NB4 (cell line): ENCODE results near the gene CLPSL2.
"Not testable (repeated sequence)": the region's sequence is repeated elsewhere in the genome, so short reads cannot be mapped to it uniquely, and the experiment has no call there.

Experiments used
- DNase-seq: peaks from one replicate; pipeline ENCODE4 v3.0.0; 2010; ENCODE audit warnings: low read depth
- H3K4me3 ChIP-seq: one replicate; pipeline ENCODE4 v1.5.1; 2011; ENCODE audit warnings: mild to moderate bottlenecking, low read depth, low read length, moderate library complexity
- CTCF ChIP-seq: IDR thresholded peaks from one replicate; pipeline ENCODE4 v1.5.1; 2012; ENCODE audit warnings: low read depth, low read length
- MYC ChIP-seq: IDR thresholded peaks from 2 replicates; pipeline ENCODE4 v1.6.1; 2011; ENCODE audit warnings: low read depth, low read length
- POLR2A ChIP-seq: IDR thresholded peaks from 2 replicates; pipeline ENCODE4 v1.6.1; 2011; ENCODE audit warnings: mild to moderate bottlenecking; ENCODE audit not compliant: insufficient read length; ENCODE audit errors: extremely low read depth
- TF ChIP-seq, protein P1 (sequence below): IDR thresholded peaks from 2 replicates; pipeline ENCODE4 v1.6.1; 2011; ENCODE audit warnings: low read depth, low read length

The CLPSL2 gene

GRCh38 chr6:35730745-35731413 is 45.5 kb upstream of the CLPSL2 start:
- peak overlapping the region; percentile 63 for H3K4me3 ChIP-seq
- TF ChIP-seq, protein P1, sequence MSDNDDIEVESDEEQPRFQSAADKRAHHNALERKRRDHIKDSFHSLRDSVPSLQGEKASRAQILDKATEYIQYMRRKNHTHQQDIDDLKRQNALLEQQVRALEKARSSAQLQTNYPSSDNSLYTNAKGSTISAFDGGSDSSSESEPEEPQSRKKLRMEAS: no peak
- peak; percentile 33; the same call in 1 of the 2 replicates for TF ChIP-seq MYC
- no peak for DNase-seq

- peak overlapping the region; percentile 57 for H3K4me3 ChIP-seq
- DNase-seq: peak; percentile 97
- peak; percentile 41 for TF ChIP-seq POLR2A
- no peak for TF ChIP-seq MYC
Measured at GRCh38 chr6:35731414-35731735, 45.0 kb upstream of the CLPSL2 start.

GRCh38 chr6:35731736-35732532 is 44.5 kb upstream of the CLPSL2 start:
- DNase-seq: peak; percentile 97
- TF ChIP-seq POLR2A: peak; percentile 45
- TF ChIP-seq, protein P1: peak; percentile 94
- peak; percentile 5 for TF ChIP-seq CTCF
- peak; percentile 94 for TF ChIP-seq MYC
- peak overlapping the region; percentile 57 for H3K4me3 ChIP-seq

DNA sequence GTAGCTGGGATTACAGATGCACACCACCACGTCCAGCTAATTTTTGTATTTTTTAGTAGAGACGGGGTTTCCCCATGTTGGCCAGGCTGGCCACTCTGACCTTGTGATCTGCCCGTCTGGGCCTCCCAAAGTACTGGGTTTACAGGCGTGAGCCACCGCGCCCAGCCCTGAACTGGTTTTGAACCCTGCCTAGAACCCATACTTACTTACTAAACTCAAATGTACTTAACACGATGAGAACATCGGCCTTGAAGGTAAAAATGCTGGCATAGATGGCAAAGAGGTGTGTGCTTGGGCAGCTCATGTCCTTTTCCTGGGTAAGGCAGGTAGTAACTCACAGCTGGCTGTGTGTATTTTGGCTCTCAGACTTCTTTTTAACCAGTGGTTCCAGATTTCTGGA is 42.8 kb upstream of the CLPSL2 start:
- TF ChIP-seq, protein P1: no peak
- no peak for TF ChIP-seq MYC
- TF ChIP-seq POLR2A: no peak
- TF ChIP-seq CTCF: no peak
- no peak for DNase-seq
- H3K4me3 ChIP-seq: no peak overlapping the region

DNA sequence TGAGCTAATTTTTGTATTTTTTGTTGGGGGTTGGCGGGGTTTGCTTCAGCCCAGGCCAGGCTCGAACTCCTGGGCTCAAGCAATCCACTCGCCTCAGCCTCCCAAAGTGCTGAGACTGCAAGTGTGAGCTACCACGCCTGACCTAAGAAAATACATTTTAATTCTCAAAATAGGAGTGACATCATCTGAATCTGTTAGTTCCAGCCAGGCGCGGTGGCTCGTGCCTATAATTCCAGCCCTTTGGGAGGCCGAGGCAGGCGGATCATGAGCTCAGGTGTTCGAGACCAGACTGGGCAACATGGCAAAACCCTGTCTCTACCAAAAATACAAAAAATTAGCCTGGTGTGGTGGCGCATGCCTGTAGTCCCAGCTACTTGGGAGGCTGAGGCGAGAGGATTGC is 42.1 kb upstream of the CLPSL2 start:
- not testable (repeated sequence) for H3K4me3 ChIP-seq, DNase-seq

DNA sequence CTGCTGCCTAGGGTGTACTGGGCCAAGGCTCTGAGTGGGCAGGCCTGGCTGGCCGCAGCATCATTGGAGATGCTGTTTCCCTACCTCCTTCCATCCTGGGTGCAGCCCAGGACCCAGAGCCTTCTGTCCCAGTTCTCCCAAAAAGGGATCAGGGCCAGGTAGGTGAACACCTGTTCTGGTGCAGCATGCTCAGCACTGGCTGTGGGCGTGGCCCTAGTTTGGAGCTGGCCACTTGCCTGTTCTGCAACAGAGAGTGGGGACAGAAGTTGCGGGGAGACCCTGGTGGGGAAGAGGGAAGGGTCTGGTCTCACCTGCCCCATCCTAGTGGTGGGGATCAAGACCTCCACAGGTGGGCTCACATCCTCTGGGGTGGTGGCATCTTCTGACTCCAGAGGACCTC is 40.9 kb upstream of the CLPSL2 start:
- DNase-seq: no peak
- TF ChIP-seq, protein P1: no peak
- TF ChIP-seq MYC (no peak), CTCF (no peak), POLR2A (no peak)
- H3K4me3 ChIP-seq: no peak overlapping the region

DNA sequence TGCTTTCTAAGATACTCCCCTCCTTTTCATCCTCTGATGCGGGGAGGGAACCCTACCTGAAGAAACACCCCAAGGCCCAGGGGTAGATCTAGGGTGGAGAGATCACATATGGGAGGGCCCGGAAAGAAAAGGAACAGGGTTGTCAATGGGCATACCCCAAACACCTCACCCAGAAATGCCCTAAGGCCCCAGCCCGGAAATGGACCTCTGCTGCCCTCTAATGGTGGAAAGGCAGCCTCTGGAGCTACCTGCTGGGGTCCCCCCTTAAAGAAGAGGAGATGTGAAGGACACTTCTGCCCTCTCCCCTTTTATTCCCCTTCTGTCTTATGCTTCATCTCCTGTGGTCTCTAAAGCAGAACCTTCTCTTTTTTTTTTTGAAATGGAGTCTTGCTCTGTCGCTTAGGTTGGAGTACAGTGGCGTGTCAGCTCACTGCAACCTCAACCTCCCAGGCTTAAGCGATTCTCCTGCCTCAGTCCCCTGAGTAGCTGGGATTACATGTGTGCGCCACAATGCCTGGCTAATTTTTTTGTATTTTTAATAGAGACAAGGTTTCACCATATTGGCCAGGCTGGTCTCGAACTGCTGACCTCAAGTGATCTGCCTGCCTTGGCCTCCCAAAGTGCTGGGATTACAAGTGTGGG is 40.0 kb upstream of the CLPSL2 start:
- no peak overlapping the region for H3K4me3 ChIP-seq
- TF ChIP-seq, protein P1: no peak
- TF ChIP-seq CTCF: peak; percentile 98
- TF ChIP-seq POLR2A: no peak
- no peak for TF ChIP-seq MYC
- peak; percentile 84 for DNase-seq
